HG02981 (cell line): ENCODE results near the gene CCT8L2.
"Not testable (repeated sequence)": the region's sequence is repeated elsewhere in the genome, so short reads cannot be mapped to it uniquely, and the experiment has no call there.

Source experiments
- ATAC-seq: cut with Tn5 transposase; IDR thresholded peaks from one replicate; pipeline ENCODE4 v1.9.1; 2021; ENCODE audit warnings: mild to moderate bottlenecking, moderate library complexity; ENCODE audit not compliant: unreplicated experiment

The CCT8L2 gene

DNA sequence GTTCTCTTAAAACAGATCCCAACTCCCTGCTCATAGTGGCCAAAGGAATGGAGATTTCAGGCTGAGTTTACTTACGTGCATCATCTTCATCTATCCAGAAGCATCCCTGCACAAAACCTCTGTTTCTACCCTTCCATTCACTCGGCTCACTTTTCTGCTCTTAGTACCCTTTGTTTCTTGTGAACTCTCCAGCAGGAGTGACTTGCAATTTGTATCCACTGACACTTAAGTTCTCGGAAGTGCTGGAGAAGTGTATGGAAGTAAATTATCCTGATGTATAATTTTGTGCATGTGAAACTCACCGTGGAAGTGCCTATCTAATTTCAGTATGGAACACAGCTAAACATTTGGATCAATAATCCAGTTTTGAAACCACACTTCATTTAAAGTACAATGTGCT, 7.0 kb upstream of the CCT8L2 start:
- ATAC-seq: not testable (repeated sequence)

DNA sequence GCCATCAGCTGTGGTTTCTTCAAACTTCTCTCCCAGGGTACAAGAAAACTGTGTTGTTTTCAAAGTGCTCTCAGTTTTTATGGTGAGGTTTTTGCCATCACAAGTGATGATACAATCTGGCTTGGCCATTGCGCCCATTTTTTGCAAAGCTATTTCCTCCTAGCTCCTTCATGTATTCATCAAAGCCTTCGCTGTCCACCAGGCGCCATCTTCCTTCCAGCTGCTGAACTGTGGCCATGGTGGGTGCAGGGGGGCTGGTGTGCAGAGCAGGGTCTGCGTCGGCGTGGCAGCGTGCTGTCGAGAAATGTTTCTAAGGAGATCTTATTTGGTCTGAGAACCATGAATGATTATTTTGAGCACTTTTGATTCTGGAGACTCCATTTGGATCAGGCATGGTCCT, 2.6 kb upstream of the CCT8L2 start:
- ATAC-seq: not testable (repeated sequence)

DNA sequence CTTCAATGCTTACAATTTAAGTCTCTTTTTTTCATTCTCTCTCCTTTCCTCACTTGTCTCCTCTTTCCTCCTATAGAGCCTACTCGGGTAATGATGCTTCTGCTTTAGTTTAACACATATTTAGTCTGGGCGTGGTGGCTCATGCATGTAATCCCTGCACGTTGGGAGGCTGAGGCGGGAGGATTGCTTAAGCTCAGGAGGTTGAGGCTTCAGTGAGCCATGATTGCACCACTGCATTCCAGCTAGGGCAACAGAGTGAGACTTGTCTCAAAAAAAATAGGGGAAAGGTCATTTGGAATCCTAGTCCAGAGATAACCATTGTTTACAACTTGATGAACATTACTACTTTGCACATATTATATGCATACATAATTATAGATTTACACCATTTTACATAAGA, 1.4 kb upstream of the CCT8L2 start:
- no peak for ATAC-seq

DNA sequence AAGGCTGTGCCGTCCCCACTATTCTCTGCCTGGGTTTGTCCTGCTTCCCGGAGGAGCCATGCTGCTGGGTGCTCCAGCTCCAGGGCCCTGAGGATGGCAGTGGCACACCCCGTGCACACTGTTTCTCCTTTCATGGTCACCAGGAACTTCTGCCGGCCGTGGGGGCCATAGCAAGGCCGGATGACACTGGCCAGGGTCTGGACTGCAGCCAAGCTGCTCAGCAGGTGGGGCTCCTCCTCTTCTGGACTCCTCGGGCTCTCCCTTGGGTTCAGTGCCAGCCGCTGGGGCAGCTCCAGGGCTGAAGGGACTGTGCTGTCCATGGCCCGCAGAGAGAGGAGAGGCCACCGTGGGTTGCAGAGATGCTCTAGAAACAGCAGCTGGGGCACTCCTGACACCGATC, 379 bp downstream of the CCT8L2 start:
- not testable (repeated sequence) for ATAC-seq

DNA sequence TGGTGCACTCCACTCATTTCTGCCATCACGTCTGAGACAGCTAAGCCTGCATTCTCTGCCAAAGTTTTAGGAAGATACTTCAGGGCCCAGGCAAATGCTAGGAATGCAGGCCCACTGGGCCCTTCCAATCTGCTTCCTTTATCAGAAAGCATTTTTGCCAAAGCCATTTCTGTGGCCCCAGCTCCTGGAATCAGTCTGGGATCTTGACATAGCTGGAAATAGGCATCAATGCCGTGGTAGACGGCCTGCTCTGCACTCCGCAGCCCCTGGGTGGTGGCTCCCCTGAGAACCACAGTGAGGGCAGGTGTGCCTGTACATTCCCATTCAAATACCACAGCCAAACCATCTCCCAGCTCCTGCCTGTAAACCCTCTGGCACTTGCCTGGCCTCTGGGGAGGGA, 1.5 kb downstream of the CCT8L2 start:
- not testable (repeated sequence) for ATAC-seq

DNA sequence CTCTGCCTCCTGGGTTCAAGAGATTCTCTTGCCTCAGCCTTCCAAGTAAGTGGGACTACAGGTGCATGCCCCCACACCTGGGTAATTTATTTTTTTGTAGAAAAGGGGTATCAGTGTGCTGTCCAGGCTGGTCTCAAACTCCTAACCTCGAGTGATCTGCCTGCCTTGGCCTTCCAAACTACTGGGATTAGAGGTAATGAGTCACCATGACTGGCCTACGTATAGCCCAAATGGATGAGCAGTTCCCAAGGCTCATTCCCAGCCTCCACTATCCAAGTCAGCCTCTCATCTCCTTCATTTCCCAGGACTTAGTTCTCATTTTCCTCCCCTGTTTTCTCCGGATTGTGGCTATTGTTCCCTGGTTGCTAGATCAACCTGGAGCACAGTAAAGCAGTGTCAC, 5.6 kb downstream of the CCT8L2 start:
- ATAC-seq: no peak

DNA sequence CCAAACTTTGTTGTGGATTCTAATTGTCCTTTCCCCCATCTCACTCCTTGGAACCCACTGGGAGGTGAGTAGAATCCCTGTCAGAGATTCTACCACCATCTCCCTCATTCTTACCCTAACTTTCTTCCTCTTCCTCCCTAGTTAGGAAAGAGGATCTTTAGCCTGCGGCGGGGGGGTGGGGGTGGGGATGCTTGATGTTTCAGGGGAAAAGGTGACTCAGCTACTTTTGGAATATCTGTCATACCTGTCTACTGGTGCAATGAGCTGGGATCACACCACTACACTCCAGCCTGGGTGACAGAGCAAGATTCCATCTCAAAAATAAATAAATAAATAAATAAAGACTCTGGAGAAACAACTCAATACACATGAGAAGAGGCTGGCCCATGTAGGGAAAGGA, 6.4 kb downstream of the CCT8L2 start:
- ATAC-seq: no peak

DNA sequence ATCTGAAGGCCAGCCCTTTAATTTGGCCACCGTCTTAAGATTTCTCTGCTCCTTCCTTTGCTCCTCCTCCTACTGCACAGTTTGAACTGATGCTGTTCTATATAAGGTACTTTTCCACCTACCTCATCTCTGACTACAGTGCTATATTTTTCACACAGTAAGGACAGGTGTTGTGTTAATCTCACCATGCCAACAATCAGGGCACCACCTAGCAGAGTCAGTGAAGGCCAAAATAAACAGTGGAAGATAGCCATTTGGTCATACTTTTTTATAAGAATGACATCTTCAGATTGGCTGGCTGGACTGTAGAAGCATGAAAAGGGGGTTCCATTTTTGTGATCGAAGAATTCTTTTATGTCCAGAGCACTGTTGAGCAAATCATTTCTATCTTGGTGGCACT, 11.7 kb downstream of the CCT8L2 start:
- not testable (repeated sequence) for ATAC-seq

DNA sequence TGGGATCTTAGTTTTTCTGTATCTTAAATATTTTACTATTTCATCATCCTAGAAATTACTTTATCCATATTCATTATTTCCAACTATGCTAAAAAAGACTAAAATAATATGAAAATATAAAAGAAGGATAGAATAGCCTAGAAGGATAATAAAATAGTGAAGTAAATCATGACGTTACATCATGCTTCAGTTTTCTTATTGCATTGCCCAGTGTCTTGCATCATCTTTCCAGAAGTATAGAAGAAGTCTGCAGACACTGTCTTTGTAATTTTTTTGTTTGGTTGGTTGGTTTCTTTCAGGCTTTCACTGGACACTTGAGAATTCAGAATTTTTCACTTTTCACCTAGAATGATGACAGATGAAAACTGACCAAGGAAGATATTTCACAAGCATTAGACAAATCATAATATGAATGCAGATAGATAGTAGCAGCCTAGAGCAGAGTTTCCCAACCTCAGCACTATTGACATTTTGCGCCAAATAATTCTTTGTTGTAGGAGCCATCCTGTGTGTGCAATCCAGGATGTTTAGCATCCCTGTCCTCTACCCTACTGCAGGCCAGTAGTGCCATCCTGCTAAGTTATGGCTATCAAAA, 23.3 kb downstream of the CCT8L2 start:
- ATAC-seq: not testable (repeated sequence)

DNA sequence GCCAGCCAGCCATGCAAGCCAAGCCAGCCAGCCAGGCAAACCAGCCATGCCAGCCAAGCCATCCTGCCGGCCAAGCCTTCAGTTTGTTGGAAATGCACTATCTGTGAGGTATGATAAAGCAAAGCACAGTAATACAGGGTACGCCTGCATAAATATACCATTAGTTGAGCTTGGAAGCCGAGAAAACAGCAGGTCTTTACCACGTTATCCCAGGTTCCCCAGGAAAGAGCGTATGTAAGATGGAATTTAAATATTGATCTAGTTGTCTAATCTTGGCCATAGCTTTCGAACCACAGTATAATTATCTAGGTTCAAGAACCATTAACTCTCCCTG, 24.2 kb downstream of the CCT8L2 start:
- no peak for ATAC-seq

DNA sequence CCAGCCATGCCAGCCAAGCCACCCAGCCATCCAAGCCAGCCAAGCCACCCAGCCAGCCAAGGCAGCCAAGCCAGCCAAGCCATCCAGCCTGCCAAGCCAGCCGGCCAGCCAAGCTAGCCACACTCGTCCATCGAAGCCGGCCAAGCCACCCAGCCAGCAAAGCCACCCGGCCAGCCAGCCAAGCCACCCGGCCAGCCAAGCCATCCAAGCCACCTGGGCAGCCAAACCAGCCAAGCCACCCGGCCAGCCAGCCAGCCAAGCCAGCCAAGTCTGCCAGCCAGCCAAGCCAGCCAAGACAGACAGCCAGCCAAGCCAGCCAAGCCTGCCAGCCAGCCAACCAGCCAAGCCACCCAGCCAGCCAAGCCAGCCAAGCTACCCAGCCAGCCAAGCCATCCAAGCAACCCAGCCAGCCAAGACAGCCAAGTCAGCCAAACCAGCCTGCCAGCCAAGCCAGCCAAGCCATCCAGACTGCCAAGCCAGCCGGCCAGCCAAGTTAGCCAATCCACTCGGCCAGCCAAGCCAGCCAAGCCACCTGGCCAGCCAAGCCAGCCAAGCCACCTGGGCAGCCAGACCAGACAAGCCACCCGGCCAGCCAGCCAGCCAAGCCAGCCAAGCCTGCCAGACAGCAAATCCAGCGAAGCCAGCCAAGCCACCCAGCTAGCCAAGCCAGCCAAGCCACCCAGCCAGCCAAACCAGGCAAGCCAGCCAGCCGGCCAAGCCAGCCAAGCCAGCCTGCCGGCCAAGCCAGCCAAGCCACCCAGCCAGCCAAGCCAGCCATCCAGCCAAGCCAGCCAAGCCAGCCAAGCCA, 24.8 kb downstream of the CCT8L2 start:
- ATAC-seq: not testable (repeated sequence)

DNA sequence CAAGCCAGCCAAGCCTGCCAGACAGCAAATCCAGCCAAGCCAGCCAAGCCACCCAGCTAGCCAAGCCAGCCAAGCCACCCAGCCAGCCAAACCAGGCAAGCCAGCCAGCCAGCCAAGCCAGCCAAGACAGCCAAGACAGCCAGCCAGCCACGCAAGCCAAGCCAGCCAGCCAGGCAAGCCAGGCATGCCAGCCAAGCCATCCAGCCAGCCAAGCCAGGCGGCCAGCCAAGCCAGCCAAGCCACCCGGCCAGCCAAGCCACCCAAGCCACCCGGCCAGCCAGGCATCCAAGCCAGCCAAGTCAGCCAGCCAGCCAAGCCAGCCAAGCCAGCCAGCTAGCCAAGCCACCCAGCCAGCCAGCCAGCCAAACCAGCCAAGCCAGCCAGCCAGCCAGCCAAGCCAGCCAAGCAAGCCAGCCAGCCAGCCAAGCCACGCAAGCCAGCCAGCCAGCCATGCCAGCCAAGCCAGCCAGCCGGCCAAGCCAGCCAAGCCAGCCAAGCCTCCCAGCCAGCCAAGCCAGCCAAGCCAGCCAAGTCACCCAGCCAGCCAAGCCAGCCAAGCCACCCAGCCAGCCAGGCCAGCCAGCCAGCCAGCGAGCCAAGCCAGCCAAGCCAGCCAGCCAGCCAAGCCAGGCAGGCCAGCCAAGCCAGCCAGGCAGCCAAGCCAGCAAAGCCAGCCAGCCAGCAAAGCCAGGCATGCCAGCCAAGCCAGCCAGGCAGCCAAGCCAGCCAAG, 26.0 kb downstream of the CCT8L2 start:
- ATAC-seq: not testable (repeated sequence)

DNA sequence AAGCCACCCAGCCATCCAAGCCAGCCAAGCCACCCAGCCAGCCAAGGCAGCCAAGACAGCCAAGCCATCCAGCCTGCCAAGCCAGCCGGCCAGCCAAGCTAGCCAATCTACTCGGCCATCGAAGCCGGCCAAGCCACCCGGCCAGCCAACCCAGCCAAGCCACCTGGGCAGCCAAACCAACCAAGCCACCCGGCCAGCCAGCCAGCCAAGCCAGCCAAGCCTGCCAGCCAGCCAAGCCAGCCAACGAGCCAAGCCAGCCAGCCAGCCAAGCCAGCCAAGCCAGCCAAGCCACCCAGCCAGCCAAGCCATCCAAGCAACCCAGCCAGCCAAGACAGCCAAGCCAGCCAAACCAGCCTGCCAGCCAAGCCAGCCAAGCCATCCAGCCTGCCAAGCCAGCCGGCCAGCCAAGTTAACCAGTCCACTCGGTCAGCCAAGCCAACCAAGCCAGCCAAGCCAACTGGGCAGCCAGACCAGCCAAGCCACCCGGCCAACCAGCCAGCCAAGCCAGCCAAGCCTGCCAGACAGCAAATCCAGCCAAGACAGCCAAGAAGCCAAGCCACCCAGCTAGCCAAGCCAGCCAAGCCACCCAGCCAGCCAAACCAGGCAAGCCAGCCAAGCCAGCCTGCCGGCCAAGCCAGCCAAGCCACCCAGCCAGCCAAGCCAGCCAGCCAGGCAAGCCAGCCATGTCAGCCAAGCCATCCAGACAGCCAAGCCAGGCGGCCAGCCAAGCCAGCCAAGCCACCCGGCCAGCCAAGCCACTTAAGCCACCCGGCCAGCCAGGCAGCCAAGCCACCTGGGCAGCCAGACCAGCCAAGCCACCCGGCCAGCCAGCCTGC, 26.8 kb downstream of the CCT8L2 start:
- not testable (repeated sequence) for ATAC-seq

DNA sequence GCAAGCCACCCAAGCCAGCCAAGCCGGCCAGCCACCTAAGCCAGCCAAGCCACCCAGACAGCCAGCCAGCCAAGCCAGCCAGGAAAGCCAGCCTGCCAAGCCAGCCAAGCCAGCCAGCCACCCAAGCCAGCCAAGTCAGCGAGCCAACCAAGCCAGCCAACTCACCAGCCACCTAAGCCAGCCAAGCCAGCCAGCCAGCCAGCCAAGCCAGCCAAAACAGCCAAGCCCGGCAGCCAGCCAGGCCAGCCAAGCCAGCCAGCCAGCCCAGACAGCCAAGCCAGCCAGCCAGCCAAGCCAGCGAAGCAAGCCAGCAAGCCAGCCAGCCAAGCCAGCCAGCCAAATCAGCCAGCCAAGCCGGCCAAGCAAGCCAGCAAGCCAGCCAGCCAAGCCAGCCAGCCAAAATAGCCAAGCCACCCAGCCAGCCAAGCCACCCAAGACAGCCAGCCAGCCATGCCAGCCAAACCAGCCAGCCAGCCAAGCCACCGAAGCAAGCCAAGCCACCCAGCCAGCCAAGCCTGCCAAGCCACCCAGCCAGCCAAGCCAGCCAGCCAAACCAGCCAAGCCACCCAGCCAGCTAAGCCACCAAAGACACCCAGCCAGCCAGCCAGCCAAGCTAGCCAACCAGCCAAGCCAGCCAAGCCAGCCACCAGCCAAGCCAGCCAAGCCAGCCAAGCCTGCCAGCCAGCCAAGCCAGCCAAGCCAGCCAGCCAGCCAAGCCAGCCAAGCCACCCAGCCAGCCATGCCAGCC, 27.6 kb downstream of the CCT8L2 start:
- ATAC-seq: not testable (repeated sequence)

DNA sequence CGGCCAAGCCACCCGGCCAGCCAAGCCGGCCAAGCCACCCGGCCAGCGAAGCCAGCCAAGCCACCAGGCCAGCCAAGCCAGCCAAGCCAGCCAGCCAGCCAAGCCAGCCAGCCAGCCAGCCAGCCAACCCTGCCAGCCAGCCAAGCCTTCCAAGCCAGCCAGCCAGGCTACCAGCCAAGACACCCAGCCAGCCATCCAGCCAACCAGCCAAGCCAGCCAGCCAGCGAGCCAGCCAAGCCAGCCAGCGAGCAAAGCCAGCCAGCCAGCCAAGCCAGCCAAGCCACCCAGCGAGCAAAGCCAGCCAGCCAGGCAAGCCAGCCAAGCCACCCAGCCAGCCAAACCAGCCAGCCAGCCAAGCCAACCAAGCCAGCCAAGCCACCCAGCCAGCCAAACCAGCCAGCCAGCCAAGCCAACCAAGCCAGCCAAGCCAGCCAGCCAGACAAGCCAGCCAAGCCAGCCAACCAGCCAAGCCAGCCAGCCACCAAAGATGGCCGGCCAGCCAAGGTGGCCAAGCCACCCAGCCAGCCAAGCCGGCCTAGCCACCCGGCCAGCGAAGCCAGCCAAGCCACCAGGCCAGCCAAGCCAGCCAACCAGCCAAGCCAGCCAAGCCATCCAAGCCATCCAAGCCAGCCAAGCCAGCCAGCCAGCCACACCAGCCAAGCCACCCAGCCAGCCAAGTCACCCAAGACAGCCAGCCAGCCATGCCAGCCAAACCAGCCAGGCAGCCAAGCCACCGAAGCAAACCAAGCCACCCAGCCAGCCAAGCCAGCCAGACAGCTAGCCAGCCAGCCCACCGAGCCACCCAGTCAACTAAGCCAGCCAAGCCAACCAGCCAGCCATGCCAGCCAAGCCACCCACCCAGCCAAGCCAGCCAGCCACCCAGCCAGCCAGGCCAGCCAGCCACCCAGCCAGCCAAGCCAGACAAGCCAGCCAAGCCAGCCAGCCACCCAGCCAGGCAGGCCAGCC, 28.8 kb downstream of the CCT8L2 start:
- ATAC-seq: no peak

DNA sequence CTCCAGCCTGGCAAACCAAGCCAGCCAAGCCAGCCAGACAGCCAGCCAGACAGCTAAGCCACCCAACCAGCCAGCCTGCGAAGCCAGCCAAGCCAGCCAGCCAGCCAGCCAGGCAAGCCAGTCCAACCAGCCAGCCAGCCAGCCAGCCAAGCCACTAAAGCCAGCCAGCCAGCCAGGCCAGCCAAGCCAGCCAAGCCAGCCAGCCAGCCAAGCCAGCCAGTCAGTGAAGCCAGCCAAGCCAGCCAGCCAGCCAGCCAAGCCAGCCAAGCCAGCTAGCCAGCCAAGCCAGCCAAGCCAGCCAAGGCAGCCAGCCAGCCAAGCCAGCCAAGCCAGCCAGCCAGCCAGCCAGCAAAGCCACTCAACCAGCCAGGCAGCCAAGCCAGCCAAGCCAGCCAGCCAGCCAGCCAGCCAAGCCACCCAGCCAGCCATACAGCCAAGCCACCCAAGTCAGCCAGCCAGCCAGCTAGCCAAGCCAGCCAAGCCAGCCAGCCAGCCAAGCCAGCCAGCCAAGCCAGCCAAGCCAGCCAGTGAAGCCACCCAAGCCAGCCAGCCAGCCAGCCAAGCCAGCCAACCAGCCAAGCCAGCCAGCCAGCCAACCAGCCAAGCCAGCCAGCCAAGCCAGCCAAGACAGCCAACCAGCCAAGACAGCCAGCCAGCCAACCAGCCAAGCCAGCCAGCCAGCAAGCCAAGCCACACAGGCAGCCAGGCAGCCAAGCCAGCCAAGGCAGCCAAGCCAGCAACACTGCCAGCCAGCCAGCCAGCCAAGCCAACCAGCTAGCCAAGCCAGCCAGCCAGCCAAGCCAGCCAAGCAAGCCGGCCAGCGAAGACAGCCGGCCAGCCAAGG, 29.7 kb downstream of the CCT8L2 start:
- ATAC-seq: no peak

DNA sequence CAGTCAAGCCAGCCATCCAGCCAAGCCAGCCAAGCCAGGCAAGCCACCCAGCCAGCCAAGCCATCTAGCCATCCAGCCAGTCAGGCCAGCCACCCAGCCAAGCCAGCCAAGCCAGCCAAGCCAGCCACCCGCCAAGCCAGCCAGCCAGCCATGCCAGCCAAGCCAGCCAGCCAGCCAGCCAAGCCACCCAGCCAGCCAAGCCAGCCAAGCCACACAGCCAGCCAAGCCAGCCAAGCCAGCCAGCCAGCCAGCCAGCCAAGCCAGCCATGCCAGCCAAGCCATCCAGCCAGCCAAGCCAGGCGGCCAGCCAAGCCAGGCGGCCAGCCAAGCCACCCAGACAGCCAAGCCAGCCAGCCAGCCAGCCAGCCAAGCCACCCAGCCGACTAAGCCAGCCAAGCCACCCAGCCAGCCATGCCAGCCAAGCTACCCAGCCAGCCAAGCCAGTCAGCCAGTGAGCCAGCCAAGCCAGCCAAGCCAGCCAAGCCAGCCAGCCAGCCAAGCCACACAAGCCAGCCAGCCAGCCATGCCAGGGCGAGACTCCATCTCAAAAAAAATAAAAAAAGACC, 31.4 kb downstream of the CCT8L2 start:
- not testable (repeated sequence) for ATAC-seq

DNA sequence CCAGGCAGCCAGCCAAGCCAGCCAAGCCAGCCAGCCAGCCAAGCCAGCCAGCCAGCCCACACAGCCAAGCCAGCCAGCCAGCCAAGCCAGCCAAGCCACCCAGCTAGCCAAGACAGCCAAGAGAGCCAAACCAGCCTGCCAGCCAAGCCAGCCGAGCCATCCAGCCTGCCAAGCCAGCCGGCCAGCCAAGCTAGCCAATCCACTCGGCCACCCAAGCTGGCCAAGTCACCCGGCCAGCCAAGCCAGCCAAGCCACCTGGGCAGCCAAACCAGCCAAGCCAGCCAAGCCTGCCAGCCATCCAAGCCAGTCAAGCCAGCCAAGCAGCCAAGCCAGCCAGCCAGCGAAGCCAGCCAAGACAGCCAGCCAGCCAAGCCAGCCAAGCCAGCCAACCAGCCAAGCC, 32.0 kb downstream of the CCT8L2 start:
- not testable (repeated sequence) for ATAC-seq
